ENCODE measurements around the gene VCAN. TPM values are rescaled to one million over a fixed set of nuclear protein-coding genes. Genes with fewer than 3 reads are reported as not detected.

Gene VCAN
- total and polyA plus RNA-seq, 2 donors: 7.0 to 15.0 TPM

DNA sequence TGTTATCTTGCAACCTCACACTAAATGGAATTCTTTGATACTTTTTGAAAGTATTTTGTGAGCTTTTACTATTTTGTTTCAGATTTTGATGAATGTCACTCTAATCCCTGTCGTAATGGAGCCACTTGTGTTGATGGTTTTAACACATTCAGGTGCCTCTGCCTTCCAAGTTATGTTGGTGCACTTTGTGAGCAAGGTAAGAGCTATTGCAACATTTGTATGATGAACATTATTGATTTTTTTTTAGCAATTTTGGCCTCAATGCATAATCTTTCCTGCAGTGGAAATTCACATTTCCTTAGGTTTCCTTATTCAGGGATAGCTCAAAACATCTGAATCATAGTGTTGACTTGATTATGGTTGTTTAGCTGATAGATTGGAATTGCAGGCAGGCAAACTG lies 76.3 kb downstream of the VCAN start:
- Histone ChIP-seq H3K27me3 (ENCODE audit: control insufficient read depth in 2 of 2, insufficient read depth in 1 of 2, low read length in 1 of 2) (no peaks in the 10 kb centered on the region), H3K4me1 (ENCODE audit: control insufficient read depth in 2 of 2, insufficient read depth in 2 of 2, low read length in 2 of 2) (no peaks in the 10 kb centered on the region), H3K27ac (ENCODE audit: low read depth in 1 of 2, low read length in 1 of 2) (no peak overlapping the region), H3K4me3 (ENCODE audit: low read length in 2 of 2) (no peak overlapping the region), H3K9me3 (ENCODE audit: control insufficient read depth in 2 of 2, insufficient read depth in 1 of 2, low read length in 1 of 2) (no peaks in the 10 kb centered on the region), H3K36me3 (ENCODE audit: control insufficient read depth in 2 of 2, insufficient read depth in 2 of 2, low read length in 1 of 2) (no peaks in the 10 kb centered on the region)
- DNase-seq (ENCODE audit: low read depth in 6 of 9, low spot score in 9 of 9): no peak
- WGBS: 98% methylated on average over 1 of the region's 1 CpG

DNA sequence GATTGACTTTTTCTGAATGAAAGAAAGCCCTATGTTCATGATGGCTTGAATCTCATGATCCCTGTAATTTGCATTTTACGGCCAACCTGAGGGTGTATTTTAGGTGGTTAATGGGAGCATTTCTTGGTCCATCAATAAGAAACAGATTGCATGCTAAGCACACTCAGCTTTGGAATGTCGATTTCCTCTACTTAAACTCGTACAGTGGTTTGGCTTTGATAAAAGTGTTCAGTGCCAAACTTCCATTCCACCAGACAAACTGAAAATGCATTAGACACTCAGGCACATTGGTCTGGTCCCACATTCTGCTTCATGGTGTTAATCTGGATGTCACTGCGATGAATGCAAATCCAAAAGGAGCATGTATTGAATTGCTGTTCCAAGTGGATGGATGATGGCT lies 77.0 kb downstream of the VCAN start:
- DNase-seq (ENCODE audit: low read depth in 6 of 9, low spot score in 9 of 9): no peak
- H3K27ac ChIP-seq (ENCODE audit: low read depth in 1 of 2, low read length in 1 of 2): no peak overlapping the region
- H3K27me3 ChIP-seq (ENCODE audit: control insufficient read depth in 2 of 2, insufficient read depth in 1 of 2, low read length in 1 of 2): no peaks in the 10 kb centered on the region
- H3K4me3 ChIP-seq (ENCODE audit: low read length in 2 of 2): no peak overlapping the region
- H3K36me3 ChIP-seq (ENCODE audit: control insufficient read depth in 2 of 2, insufficient read depth in 2 of 2, low read length in 1 of 2): no peaks in the 10 kb centered on the region
- no peaks in the 10 kb centered on the region for H3K4me1 ChIP-seq (ENCODE audit: control insufficient read depth in 2 of 2, insufficient read depth in 2 of 2, low read length in 2 of 2)
- 97% methylated on average over 4 of the region's 4 CpGs for WGBS
- H3K9me3 ChIP-seq (ENCODE audit: control insufficient read depth in 2 of 2, insufficient read depth in 1 of 2, low read length in 1 of 2): no peaks in the 10 kb centered on the region

DNA sequence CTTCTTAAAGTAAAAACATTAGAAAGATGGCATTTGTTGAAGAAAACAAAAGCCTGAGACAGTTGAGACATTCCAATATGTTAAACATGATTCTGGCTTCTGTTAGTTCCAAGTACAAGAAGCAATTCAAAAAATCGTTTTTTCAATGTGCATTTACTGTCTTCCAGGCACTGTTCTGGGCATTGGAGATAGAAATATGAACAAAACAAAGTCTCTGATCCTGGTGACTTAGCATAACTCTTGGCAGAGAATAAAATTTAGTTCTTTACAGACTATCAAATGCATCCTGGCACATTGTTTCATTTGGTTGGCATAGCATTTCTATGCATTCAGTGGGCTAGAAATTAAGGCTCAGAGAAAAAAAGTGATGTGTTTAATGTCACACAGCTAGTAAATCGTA lies 77.5 kb downstream of the VCAN start:
- no peak for DNase-seq (ENCODE audit: low read depth in 6 of 9, low spot score in 9 of 9)
- H3K36me3 ChIP-seq (ENCODE audit: control insufficient read depth in 2 of 2, insufficient read depth in 2 of 2, low read length in 1 of 2): no peaks in the 10 kb centered on the region
- no peaks in the 10 kb centered on the region for H3K27me3 ChIP-seq (ENCODE audit: control insufficient read depth in 2 of 2, insufficient read depth in 1 of 2, low read length in 1 of 2)
- no peaks in the 10 kb centered on the region for H3K9me3 ChIP-seq (ENCODE audit: control insufficient read depth in 2 of 2, insufficient read depth in 1 of 2, low read length in 1 of 2)
- H3K4me3 ChIP-seq (ENCODE audit: low read length in 2 of 2): no peak overlapping the region
- no peak overlapping the region for H3K27ac ChIP-seq (ENCODE audit: low read depth in 1 of 2, low read length in 1 of 2)
- WGBS: 90% methylated on average over 2 of the region's 2 CpGs
- H3K4me1 ChIP-seq (ENCODE audit: control insufficient read depth in 2 of 2, insufficient read depth in 2 of 2, low read length in 2 of 2): no peaks in the 10 kb centered on the region

DNA sequence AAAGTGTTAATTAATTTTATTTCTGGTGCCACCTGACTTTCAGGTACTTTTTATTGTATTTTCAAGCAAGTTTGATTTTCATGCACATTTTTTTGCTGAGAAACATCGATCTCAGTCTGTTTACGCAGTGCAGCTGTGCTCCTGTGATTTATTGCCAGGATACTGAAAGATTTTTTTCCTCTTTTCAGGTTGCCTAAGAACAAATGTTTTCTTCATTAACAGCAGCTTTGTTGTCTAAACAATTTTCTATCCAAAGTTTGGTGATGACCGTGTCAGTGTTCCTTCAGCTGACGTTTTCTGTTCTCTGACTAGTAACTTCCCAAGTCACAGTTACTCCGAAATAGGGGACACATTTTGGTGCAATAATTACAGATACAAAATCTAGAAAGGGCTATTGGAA lies 78.1 kb downstream of the VCAN start:
- H3K27me3 ChIP-seq (ENCODE audit: control insufficient read depth in 2 of 2, insufficient read depth in 1 of 2, low read length in 1 of 2): no peaks in the 10 kb centered on the region
- WGBS: 80% methylated on average over 5 of the region's 5 CpGs
- no peaks in the 10 kb centered on the region for H3K36me3 ChIP-seq (ENCODE audit: control insufficient read depth in 2 of 2, insufficient read depth in 2 of 2, low read length in 1 of 2)
- DNase-seq (ENCODE audit: low read depth in 6 of 9, low spot score in 9 of 9): no peak
- H3K4me1 ChIP-seq (ENCODE audit: control insufficient read depth in 2 of 2, insufficient read depth in 2 of 2, low read length in 2 of 2): no peaks in the 10 kb centered on the region
- no peak overlapping the region for H3K4me3 ChIP-seq (ENCODE audit: low read length in 2 of 2)
- no peak overlapping the region for H3K27ac ChIP-seq (ENCODE audit: low read depth in 1 of 2, low read length in 1 of 2)
- no peaks in the 10 kb centered on the region for H3K9me3 ChIP-seq (ENCODE audit: control insufficient read depth in 2 of 2, insufficient read depth in 1 of 2, low read length in 1 of 2)

DNA sequence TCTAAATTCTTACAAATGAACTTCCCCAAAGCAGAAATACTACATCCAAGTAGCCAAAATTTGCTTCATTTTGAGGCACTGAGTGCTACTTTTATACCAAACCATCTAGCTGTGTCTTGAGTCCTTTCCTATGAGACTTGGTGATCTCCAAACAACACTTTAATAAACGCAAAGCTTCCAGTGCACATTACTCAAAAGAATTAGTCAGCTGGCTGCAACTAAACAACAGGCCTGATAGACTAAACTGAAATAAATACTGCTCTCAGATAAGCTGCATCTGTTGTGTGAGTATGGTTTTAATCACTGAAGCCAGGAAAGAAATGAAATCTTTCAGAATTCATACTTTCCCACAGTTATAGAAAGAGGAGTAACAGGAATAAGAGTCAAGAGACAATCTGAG lies 80.3 kb downstream of the VCAN start:
- Histone ChIP-seq H3K4me1 (ENCODE audit: control insufficient read depth in 2 of 2, insufficient read depth in 2 of 2, low read length in 2 of 2) (no peaks in the 10 kb centered on the region), H3K36me3 (ENCODE audit: control insufficient read depth in 2 of 2, insufficient read depth in 2 of 2, low read length in 1 of 2) (no peaks in the 10 kb centered on the region), H3K27ac (ENCODE audit: low read depth in 1 of 2, low read length in 1 of 2) (no peak overlapping the region), H3K27me3 (ENCODE audit: control insufficient read depth in 2 of 2, insufficient read depth in 1 of 2, low read length in 1 of 2) (no peaks in the 10 kb centered on the region), H3K9me3 (ENCODE audit: control insufficient read depth in 2 of 2, insufficient read depth in 1 of 2, low read length in 1 of 2) (no peaks in the 10 kb centered on the region), H3K4me3 (ENCODE audit: low read length in 2 of 2) (no peak overlapping the region)
- 91% methylated on average over 1 of the region's 1 CpG for WGBS
- no peak for DNase-seq (ENCODE audit: low read depth in 6 of 9, low spot score in 9 of 9)

DNA sequence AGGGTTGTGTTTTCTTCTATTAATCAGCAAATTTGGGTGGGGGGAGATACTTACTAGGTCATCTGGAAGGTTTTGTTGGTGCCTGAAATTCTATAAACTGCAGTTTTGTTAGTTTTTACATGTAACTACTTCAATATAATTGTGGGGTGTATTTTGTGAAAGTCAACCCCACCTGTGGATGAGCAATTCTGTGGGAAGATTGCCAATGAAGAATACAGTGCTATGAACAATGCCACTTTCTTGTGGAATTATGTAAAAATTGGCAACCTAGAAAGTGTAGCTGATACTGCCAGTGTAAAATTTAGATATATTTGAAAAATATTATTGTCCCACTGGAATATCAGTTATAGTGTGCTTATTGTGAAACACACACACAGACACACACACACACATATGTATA lies 80.7 kb downstream of the VCAN start:
- H3K9me3 ChIP-seq (ENCODE audit: control insufficient read depth in 2 of 2, insufficient read depth in 1 of 2, low read length in 1 of 2): no peaks in the 10 kb centered on the region
- H3K36me3 ChIP-seq (ENCODE audit: control insufficient read depth in 2 of 2, insufficient read depth in 2 of 2, low read length in 1 of 2): no peaks in the 10 kb centered on the region
- no peaks in the 10 kb centered on the region for H3K4me1 ChIP-seq (ENCODE audit: control insufficient read depth in 2 of 2, insufficient read depth in 2 of 2, low read length in 2 of 2)
- no peaks in the 10 kb centered on the region for H3K27me3 ChIP-seq (ENCODE audit: control insufficient read depth in 2 of 2, insufficient read depth in 1 of 2, low read length in 1 of 2)
- no peak for DNase-seq (ENCODE audit: low read depth in 6 of 9, low spot score in 9 of 9)
- H3K4me3 ChIP-seq (ENCODE audit: low read length in 2 of 2): no peak overlapping the region
- no peak overlapping the region for H3K27ac ChIP-seq (ENCODE audit: low read depth in 1 of 2, low read length in 1 of 2)

DNA sequence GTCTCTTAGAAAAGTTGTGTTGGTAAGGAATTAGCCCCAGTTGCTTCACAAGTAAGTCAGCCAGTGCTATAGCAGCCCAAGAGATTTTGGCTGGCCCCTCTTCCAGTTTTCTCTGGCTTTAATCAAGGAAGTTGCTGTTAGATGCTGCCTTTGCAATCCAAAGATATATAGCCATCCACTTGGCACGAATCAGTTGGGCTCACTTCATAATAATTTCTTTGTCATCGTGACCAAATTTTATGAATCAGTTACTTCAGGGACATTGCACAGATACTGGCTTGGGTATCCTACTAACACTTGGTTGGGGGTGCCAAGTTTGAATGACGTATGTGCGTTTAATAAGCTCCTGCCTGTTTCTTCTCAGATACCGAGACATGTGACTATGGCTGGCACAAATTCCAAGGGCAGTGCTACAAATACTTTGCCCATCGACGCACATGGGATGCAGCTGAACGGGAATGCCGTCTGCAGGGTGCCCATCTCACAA lies 81.5 kb downstream of the VCAN start:
- no peak for DNase-seq (ENCODE audit: low read depth in 6 of 9, low spot score in 9 of 9)
- Histone ChIP-seq H3K4me1 (ENCODE audit: control insufficient read depth in 2 of 2, insufficient read depth in 2 of 2, low read length in 2 of 2) (no peaks in the 10 kb centered on the region), H3K9me3 (ENCODE audit: control insufficient read depth in 2 of 2, insufficient read depth in 1 of 2, low read length in 1 of 2) (no peaks in the 10 kb centered on the region), H3K4me3 (ENCODE audit: low read length in 2 of 2) (no peak overlapping the region), H3K27ac (ENCODE audit: low read depth in 1 of 2, low read length in 1 of 2) (no peak overlapping the region), H3K27me3 (ENCODE audit: control insufficient read depth in 2 of 2, insufficient read depth in 1 of 2, low read length in 1 of 2) (no peaks in the 10 kb centered on the region), H3K36me3 (ENCODE audit: control insufficient read depth in 2 of 2, insufficient read depth in 2 of 2, low read length in 1 of 2) (no peaks in the 10 kb centered on the region)
- WGBS: 98% methylated on average over 9 of the region's 9 CpGs

DNA sequence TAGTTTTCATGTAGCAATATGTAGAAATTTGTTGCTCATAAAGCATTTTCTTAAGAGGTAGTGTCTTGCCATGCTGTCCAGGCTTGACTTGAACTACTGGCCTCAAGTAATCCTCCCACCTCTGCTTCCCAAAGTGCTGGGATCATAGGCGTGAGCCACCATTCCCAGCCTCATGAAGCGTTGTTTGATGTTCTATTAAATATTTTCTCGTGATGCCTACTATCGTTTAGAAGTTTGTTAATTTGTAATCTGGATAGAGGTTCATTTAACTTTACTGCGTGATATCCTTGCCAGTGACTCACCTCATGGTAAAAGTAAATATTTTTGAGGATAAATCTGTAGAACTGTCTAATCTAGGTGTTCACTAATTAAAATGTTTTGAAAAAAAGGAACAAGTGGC lies 82.6 kb downstream of the VCAN start:
- Histone ChIP-seq H3K4me3 (ENCODE audit: low read length in 2 of 2) (no peak overlapping the region), H3K27ac (ENCODE audit: low read depth in 1 of 2, low read length in 1 of 2) (no peak overlapping the region), H3K36me3 (ENCODE audit: control insufficient read depth in 2 of 2, insufficient read depth in 2 of 2, low read length in 1 of 2) (no peaks in the 10 kb centered on the region), H3K27me3 (ENCODE audit: control insufficient read depth in 2 of 2, insufficient read depth in 1 of 2, low read length in 1 of 2) (no peaks in the 10 kb centered on the region), H3K4me1 (ENCODE audit: control insufficient read depth in 2 of 2, insufficient read depth in 2 of 2, low read length in 2 of 2) (no peaks in the 10 kb centered on the region), H3K9me3 (ENCODE audit: control insufficient read depth in 2 of 2, insufficient read depth in 1 of 2, low read length in 1 of 2) (no peaks in the 10 kb centered on the region)
- 98% methylated on average over 5 of the region's 5 CpGs for WGBS
- no peak for DNase-seq (ENCODE audit: low read depth in 6 of 9, low spot score in 9 of 9)

DNA sequence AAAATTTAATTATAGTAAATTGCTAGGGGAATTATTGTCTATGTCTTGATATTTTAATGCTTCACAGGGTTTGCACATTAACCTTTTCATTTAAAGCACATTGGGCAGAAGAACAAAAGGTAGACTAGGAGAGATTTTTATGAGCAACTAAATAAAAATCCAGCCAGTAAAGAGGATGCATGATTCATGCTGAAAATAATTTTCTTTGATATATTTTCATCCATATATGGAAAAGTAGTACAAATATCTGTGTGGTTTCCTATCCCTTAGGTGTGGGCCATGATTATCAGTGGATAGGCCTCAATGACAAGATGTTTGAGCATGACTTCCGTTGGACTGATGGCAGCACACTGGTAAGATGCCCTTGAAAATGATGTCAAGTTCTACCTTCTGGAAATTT lies 83.1 kb downstream of the VCAN start:
- Histone ChIP-seq H3K4me1 (ENCODE audit: control insufficient read depth in 2 of 2, insufficient read depth in 2 of 2, low read length in 2 of 2) (no peaks in the 10 kb centered on the region), H3K27me3 (ENCODE audit: control insufficient read depth in 2 of 2, insufficient read depth in 1 of 2, low read length in 1 of 2) (no peaks in the 10 kb centered on the region), H3K36me3 (ENCODE audit: control insufficient read depth in 2 of 2, insufficient read depth in 2 of 2, low read length in 1 of 2) (no peaks in the 10 kb centered on the region), H3K4me3 (ENCODE audit: low read length in 2 of 2) (no peak overlapping the region), H3K27ac (ENCODE audit: low read depth in 1 of 2, low read length in 1 of 2) (no peak overlapping the region), H3K9me3 (ENCODE audit: control insufficient read depth in 2 of 2, insufficient read depth in 1 of 2, low read length in 1 of 2) (no peaks in the 10 kb centered on the region)
- DNase-seq (ENCODE audit: low read depth in 6 of 9, low spot score in 9 of 9): no peak
- WGBS: 98% methylated on average over 1 of the region's 1 CpG

DNA sequence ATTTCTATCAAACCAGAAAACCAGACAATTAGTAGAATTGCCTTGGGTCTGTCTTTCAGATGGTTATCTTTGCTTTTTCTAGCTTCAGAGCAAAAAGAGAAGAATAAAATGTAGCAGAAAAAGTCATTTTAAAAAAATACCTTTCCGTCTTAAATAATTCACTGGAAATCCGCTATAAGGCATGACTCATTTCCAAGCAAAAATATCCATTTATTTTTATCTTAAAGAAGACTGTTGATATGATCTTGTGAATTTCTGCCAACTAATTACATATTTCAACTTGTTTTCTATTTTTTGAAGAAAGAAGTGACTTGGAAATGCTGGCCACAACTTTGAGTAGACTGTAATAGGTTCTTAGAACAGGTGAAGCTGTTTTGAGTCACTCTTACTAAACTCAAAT lies 83.7 kb downstream of the VCAN start:
- H3K36me3 ChIP-seq (ENCODE audit: control insufficient read depth in 2 of 2, insufficient read depth in 2 of 2, low read length in 1 of 2): no peaks in the 10 kb centered on the region
- H3K4me3 ChIP-seq (ENCODE audit: low read length in 2 of 2): no peak overlapping the region
- WGBS: 97% methylated on average over 2 of the region's 2 CpGs
- H3K27me3 ChIP-seq (ENCODE audit: control insufficient read depth in 2 of 2, insufficient read depth in 1 of 2, low read length in 1 of 2): no peaks in the 10 kb centered on the region
- H3K9me3 ChIP-seq (ENCODE audit: control insufficient read depth in 2 of 2, insufficient read depth in 1 of 2, low read length in 1 of 2): no peaks in the 10 kb centered on the region
- no peak overlapping the region for H3K27ac ChIP-seq (ENCODE audit: low read depth in 1 of 2, low read length in 1 of 2)
- DNase-seq (ENCODE audit: low read depth in 6 of 9, low spot score in 9 of 9): no peak
- no peaks in the 10 kb centered on the region for H3K4me1 ChIP-seq (ENCODE audit: control insufficient read depth in 2 of 2, insufficient read depth in 2 of 2, low read length in 2 of 2)
